Right cardiac atrium (tissue), 5 donors: ENCODE data around the gene TRPM5. TPM values are rescaled to one million over a fixed set of nuclear protein-coding genes. Genes with fewer than 3 reads are reported as not detected.
A peak's percentile ranks its signal among the peaks of the same experiment; 100 is the strongest.

ENCODE experiments used
- ATAC-seq, 2 donors: fragments of 200-7000 bp; cut with Tn5 transposase; one replicate each; pipeline versions ENCODE4 v1.8.0 to v1.9.1; 2020; ENCODE audit warnings: moderate library complexity in 2 of 2, mild to moderate bottlenecking in 1 of 2
- DNase-seq, 3 donors: peaks; one replicate each; pipeline ENCODE4 v3.0.0-alpha.2; 2020
- H3K27ac ChIP-seq: one replicate; pipeline ENCODE4 v1.5.1; 2013; ENCODE audit warnings: mild to moderate bottlenecking, low read length, control low read depth, moderate library complexity
- H3K27me3 ChIP-seq: one replicate; pipeline ENCODE4 v1.6.1; 2013; ENCODE audit not compliant: control insufficient read depth, insufficient read depth
- H3K4me1 ChIP-seq: one replicate; pipeline ENCODE4 v1.6.1; 2013; ENCODE audit warnings: low read length; ENCODE audit not compliant: control insufficient read depth, insufficient read depth
- H3K4me3 ChIP-seq: one replicate; pipeline ENCODE4 v1.5.1; 2013; ENCODE audit warnings: low read length, control low read depth
- H3K9me3 ChIP-seq: one replicate; pipeline ENCODE4 v1.6.1; 2013; ENCODE audit warnings: low read length; ENCODE audit not compliant: control insufficient read depth
- WGBS: extraction: QIAGEN DNeasy Blood & Tissue Kit; methylation state at CpG from one replicate; pipeline ENCODE4 v1.1.7; 2013; 5-methylcytosine and 5-hydroxymethylcytosine counted together
- intact Hi-C, 4 donors: fragments of 100-400 bp; cut with DNase I; formaldehyde crosslinking; loops; one replicate each; pipeline versions ENCODE4 v1.11.0 to v1.14.0; 2022 to 2023
- polyA plus RNA-seq: library from polyadenylated mRNA; stranded (reverse); fragments of 200-250 nt; gene quantifications from one replicate; pipeline ENCODE4 v1.2.3, GENCODE V29; 2013
- total RNA-seq, 4 donors: library from RNA; stranded (reverse); fragmentation: NEBNext Ultra II Directional; extraction: Animal tissue kit (Norgen Biotek cat#: 25700); gene quantifications; one replicate each; pipeline ENCODE4 v1.2.1, GENCODE V29; 2021
- donor health status: healthy with polysubstance abuse.
- donor health status: DM: no; HTN: yes; CAD: no.
- donor health status: DM: no; HTN: no; CAD: no.
- donor health status: DM: no; HTN: yes; CAD: no; lungs with severe emphysema.
- donor health status: DM: yes; HTN: yes; CAD: no.

TRPM5 gene
- total and polyA plus RNA-seq, 5 donors, result 0.02 TPM; not detected in 4

DNA sequence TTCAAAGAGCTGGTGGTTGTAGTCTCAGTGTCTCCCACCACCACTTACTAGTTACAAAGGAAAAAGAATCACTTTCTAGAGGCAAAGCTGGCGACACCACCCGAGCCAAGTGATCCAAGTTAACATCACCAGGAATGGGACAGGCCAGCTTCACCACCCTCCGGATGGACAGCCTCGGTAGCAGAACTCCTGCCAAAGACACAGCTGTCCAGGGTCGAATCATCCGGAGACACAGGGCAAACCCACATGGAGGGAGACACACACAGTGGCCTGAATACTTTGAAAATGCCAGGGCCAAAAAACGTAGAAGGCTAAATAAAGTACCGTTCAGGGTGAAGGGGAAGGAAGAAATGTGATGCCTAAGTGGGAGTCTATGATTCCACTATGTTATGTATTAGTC lies 33.6 kb upstream of the TRPM5 start:
- 59% methylated on average over 8 of the region's 8 CpGs for WGBS
- peaks cover 3% of the 10 kb centered on the region for H3K4me1 ChIP-seq
- intact Hi-C loops, result loop anchor here in 1 of 4 donors (5.0 kb wide), 1 partner anchor 34 kb away; no protein-coding TSS in a partner anchor
- peak in 1 of 2 donors; percentile 23 for ATAC-seq
- DNase-seq, result no peak
- no peaks in the 10 kb centered on the region for H3K9me3 ChIP-seq
- no peaks in the 10 kb centered on the region for H3K27me3 ChIP-seq
- H3K4me3 ChIP-seq, result no peak overlapping the region
- peak overlapping the region; percentile 21 for H3K27ac ChIP-seq

DNA sequence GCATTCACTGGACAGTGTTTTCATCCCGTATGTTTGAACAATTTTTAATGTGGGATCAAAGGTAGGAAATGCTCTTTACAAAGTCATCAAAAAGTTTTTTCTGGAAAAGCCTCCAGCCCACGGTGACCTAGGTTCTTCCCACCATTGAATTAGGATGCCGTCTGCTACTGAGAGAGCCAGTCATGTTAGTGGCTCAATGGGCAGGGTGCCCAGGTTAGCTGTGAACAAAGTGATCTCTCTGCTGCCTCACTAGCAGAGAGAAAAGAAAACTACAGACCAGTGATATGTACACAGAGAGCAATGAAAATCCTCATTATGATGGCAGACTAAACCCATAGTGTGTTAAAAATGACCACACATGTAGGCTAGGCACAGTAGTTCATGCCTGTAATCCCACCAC lies 32.9 kb upstream of the TRPM5 start:
- DNase-seq (no peak), ATAC-seq (peak; percentile 30 to 39)
- Histone ChIP-seq H3K4me1 (no peaks in the 10 kb centered on the region), H3K9me3 (no peaks in the 10 kb centered on the region), H3K27ac (no peak overlapping the region), H3K27me3 (no peaks in the 10 kb centered on the region), H3K4me3 (no peak overlapping the region)
- 46% methylated on average over 3 of the region's 3 CpGs for WGBS
- intact Hi-C loops, result loop anchor here in 1 of 4 donors (5.0 kb wide), 1 partner anchor 35 kb away; no protein-coding TSS in a partner anchor

DNA sequence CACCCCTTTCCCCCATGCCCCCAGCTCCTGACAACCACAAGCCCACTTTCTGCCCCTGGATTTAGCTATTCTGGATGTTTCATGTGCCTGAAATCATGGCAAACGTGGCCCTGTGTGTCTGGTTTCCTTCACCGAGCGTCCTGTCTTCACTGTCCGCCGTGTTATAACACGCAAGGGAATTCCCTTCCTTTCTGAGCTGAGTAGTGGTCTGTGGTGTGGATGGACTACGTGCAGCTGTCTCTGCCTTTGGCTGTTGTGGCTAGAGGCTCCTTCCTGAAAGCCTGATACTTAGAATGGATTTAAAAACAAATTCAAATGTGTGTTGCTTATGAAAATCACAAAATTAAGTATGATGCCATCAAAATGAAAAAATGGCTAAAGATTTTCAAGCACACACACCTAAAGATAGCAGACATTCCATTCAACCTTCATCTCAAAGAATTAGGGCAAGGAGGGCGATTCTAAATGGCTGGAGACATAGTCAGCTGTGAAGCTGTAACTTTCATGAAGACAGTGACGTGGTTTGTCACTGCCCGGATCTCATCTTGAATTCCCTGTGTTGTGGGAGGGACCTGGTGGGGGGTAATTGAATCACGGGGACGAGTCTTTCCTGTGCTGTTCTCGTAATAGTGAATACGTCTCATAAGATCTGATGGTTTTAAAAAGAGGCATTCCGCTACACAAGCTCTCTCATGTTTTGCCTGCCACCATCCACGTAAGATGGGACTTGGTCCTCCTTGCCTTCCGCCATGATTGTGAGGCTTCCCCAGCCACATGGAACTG lies 31.0 kb upstream of the TRPM5 start:
- WGBS, result 51% methylated on average over 17 of the region's 17 CpGs
- ATAC-seq (no peak), DNase-seq (no peak)
- H3K27ac ChIP-seq, result no peak overlapping the region
- H3K9me3 ChIP-seq, result no peaks in the 10 kb centered on the region
- no peaks in the 10 kb centered on the region for H3K4me1 ChIP-seq
- intact Hi-C loops, result loop anchor here in 1 of 4 donors (5.0 kb wide), 1 partner anchor 37 kb away; no protein-coding TSS in a partner anchor
- no peaks in the 10 kb centered on the region for H3K27me3 ChIP-seq
- no peak overlapping the region for H3K4me3 ChIP-seq

DNA sequence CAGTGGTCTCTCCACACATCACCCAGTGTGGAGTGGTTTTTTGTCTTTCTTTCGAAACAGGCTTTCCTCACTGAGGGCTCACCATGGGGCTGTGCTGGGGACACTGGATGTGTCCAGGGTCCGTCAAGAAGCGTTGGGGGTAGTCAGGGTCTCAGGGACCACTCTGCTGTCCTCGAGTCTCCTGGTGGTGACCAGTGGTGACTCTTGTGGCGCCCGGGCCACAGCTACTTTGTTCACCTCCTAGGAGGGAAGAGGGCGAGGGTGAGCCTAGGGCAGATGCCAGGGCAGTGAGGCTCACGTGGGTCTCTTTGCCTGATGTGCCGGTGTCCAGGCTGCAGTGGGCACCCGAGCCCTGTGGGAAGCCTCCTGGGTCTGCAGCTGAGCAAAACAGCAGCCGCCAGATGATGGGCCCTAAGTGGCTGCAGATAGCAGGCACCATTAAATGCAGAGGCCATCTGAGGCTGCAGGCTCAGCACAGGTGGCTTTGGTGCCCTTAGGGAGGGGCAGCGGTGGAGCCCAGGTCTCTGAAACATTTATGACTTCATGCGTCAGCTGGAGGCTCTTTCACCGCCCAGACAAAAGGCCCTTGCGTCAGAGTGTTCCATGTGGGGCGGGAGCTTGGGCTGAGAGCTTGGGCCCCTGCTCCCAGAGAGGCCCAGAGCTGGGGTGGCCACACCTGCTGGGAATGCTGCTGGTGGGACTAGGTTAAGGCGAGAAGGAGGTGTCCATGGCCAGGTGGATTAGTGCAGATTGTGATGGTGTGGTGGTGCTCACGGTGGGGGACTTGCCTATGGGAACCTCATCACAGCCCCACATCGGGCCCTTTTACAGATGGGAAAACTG lies 30.0 kb upstream of the TRPM5 start:
- ATAC-seq (peak; percentile 49 to 60), DNase-seq (no peak)
- H3K27me3 ChIP-seq, result no peaks in the 10 kb centered on the region
- H3K4me1 ChIP-seq, result no peaks in the 10 kb centered on the region
- no peak overlapping the region for H3K4me3 ChIP-seq
- no peaks in the 10 kb centered on the region for H3K9me3 ChIP-seq
- 72% methylated on average over 19 of the region's 19 CpGs for WGBS
- no peak overlapping the region for H3K27ac ChIP-seq
- intact Hi-C loops, result no loop called here

DNA sequence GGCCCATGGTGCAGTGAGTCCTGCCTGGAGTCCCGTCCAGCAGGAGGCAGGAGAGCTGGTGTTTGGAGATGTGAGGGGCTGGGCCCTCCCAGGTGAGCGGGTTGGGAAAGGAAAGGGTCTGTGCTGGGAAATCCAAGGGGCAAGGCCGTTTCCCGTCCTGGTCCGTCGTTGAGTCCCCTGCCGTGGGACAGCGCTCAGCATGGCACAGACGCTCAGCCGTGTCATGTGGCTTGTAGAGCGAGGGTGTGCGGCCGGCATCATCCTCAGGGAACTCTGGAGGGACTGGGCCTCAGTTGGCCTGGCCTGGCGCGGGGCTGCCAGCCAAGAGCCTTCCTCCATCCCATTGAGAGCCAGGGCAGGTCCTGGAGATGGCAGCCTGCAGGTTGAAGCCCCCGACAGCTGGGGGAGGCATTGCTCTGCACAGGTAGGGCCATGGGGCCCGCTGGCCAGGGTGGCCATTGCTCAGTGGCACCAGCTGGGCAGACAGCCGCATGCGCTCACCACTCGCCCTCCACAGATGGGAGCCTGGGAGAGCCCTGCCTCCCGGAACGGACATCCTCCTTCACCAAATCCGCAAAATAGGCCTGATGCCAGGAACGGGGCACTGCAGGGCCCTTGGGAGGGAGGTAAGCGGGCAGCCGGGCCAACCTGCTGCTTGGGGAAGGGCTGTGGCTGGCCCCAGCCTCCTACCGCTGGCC lies 29.2 kb upstream of the TRPM5 start:
- peak; percentile 15 to 40 for ATAC-seq

DNA sequence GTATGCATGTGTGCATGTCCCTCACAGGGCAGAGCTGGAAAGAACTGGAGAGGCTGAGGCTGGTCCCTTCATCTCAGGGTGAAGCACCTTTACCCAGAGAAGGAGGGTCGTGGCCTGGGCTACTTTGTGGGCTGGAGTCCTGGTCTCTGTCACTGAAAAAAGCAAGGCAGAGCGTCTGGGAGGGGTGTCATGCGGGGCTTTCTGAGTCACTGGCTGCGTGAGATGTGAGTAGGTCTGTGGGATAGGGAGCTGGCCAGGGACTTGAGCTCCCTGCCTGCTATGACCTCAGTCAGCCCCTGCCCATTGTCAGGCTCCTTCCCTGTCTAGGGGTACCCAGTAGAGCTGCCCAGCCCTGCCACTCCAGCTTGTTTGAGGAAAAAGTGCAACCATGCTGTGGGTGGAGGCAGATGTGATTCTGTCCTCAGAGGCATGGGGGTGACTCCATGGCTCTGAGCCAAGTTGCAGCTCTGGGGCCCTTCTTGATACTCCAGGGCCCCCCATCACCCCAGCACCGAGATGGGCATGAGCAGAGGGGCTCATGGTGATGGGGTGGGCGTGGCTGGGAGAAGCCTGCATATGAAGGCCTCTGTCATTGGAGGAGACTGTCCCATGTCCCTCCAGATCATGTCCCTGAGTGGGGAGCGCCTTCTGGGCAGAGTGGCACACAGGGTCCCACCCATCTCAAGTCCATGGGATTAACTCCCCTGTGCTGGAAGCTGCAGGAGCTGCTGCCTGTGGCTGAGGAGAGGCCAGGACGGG lies 28.3 kb upstream of the TRPM5 start:
- Histone ChIP-seq H3K27ac (no peak overlapping the region), H3K27me3 (no peaks in the 10 kb centered on the region), H3K4me3 (no peak overlapping the region), H3K9me3 (no peaks in the 10 kb centered on the region), H3K4me1 (no peaks in the 10 kb centered on the region)
- intact Hi-C loops, result no loop called here
- DNase-seq (no peak), ATAC-seq (no peak)
- 66% methylated on average over 8 of the region's 8 CpGs for WGBS

More for the DNA sequence above, 29.2 kb upstream of the TRPM5 start:
- H3K27ac ChIP-seq, result no peak overlapping the region
- no peaks in the 10 kb centered on the region for H3K27me3 ChIP-seq
- H3K9me3 ChIP-seq, result no peaks in the 10 kb centered on the region
- intact Hi-C loops, result no loop called here
- H3K4me3 ChIP-seq, result no peak overlapping the region
- WGBS, result 88% methylated on average over 27 of the region's 27 CpGs
- no peak for DNase-seq
- H3K4me1 ChIP-seq, result no peaks in the 10 kb centered on the region

DNA sequence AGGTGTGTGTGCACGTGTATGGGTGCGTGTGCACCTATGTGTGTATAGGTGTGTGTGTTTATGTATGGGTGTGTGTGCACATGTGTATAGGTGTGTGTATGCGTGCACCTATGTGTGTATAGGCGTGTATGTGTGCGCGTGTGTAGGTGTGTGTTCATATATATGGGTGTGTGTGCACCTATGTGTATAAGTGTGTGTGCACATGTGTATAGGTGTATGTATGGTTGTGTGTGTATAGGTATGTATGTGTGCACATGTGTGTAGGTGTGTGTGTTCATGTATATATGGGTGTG lies 27.4 kb upstream of the TRPM5 start:
- ATAC-seq (no peak), DNase-seq (no peak)
- intact Hi-C loops, result no loop called here
- Histone ChIP-seq H3K27me3 (no peaks in the 10 kb centered on the region), H3K4me3 (no peak overlapping the region), H3K4me1 (no peaks in the 10 kb centered on the region), H3K27ac (no peak overlapping the region), H3K9me3 (no peaks in the 10 kb centered on the region)
- 95% methylated on average over 6 of the region's 6 CpGs for WGBS

DNA sequence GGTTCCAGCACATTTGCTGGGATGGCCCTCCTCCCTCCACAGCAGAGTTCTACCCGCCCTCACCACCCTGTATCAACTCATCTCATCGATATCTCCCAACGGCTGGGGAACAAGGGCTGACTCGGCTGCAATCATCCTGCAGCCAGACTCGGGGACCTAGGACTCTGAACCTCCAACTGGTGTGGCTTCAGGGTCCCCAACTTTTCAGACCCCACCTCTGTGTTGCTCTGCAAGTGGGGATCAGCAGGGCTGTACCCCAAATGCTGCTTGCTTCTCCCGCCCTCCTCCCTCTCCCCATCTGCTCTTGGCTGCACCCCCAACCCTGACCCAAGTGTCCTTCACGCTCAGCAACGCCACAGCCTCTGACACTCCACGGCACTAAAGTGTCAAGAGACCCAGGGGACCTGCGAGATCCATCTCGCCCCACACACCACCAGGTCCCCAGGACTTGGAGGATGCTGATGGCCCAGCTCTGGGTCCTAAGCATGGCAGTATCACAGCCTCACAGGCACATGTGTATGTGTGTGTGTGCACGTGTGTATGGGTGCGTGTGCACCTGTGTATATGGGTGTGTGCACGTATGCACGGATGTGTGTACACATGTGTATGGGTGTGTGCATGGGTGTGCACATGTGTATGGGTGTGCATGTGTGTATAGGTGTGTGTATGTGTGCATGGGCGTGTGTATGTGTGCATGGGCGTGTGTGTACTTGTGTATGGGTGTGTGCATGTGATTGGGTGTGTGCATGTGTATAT lies 26.9 kb upstream of the TRPM5 start:
- ATAC-seq, result no peak
- Histone ChIP-seq H3K4me1 (no peaks in the 10 kb centered on the region), H3K4me3 (no peak overlapping the region), H3K27ac (no peak overlapping the region), H3K27me3 (no peaks in the 10 kb centered on the region), H3K9me3 (no peaks in the 10 kb centered on the region)
- DNase-seq, result no peak
- intact Hi-C loops, result no loop called here
- WGBS, result 77% methylated on average over 17 of the region's 17 CpGs

DNA sequence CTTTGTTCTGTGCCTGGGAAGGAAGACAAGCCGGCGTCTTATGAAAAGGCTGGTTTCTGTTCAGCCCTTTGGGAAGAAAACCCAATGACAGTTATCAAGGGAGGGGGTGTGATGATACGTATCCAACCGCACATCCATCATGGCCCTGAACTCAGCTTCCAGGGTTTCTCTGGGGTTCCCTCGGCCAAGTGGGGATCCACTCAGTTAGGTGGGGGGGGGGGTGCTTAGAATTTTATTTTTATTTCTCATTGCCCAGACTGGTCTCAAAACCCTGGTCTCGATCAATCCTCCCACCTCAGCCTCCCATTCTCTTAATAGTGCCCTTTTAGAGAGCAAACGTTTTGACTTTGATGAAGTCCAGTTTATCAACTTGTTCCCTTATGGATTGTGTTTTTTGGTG lies 26.2 kb upstream of the TRPM5 start:
- Histone ChIP-seq H3K27me3 (no peaks in the 10 kb centered on the region), H3K4me1 (no peaks in the 10 kb centered on the region), H3K9me3 (no peaks in the 10 kb centered on the region), H3K4me3 (no peak overlapping the region), H3K27ac (no peak overlapping the region)
- DNase-seq (no peak), ATAC-seq (no peak)
- WGBS, result 66% methylated on average over 7 of the region's 7 CpGs
- intact Hi-C loops, result no loop called here
